CD4-positive, alpha-beta T cell treated with Interleukin-6 at 100 ng/mL for 8 hours (primary cell): ENCODE measurements around the gene TRMT1L.
A peak's percentile ranks its signal among the peaks of the same experiment; 100 is the strongest.
"Not testable (repeated sequence)": the region's sequence is repeated elsewhere in the genome, so short reads cannot be mapped to it uniquely, and the experiment has no call there.

Experiments used
- DNase-seq: peaks from one replicate; pipeline ENCODE4 v3.0.0-alpha.2; 2020; ENCODE audit warnings: mixed read lengths, low spot score

Gene TRMT1L, protein sequence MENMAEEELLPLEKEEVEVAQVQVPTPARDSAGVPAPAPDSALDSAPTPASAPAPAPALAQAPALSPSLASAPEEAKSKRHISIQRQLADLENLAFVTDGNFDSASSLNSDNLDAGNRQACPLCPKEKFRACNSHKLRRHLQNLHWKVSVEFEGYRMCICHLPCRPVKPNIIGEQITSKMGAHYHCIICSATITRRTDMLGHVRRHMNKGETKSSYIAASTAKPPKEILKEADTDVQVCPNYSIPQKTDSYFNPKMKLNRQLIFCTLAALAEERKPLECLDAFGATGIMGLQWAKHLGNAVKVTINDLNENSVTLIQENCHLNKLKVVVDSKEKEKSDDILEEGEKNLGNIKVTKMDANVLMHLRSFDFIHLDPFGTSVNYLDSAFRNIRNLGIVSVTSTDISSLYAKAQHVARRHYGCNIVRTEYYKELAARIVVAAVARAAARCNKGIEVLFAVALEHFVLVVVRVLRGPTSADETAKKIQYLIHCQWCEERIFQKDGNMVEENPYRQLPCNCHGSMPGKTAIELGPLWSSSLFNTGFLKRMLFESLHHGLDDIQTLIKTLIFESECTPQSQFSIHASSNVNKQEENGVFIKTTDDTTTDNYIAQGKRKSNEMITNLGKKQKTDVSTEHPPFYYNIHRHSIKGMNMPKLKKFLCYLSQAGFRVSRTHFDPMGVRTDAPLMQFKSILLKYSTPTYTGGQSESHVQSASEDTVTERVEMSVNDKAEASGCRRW

GRCh38 chr1:185156854-185157598 is at the start of gene TRMT1L, which contains the start of gene SWT1:
TSS of gene TRMT1L (minus strand) at chr1:185156953. CDS start at chr1:185156712, 241 bp downstream.
TSS of gene SWT1 (plus strand) at chr1:185157167. CDS start at chr1:185160842, 3,675 bp downstream.
- peak; percentile 98 for DNase-seq

- DNase-seq: no peak
Measured at GRCh38 chr1:185200889-185201288, 44.1 kb upstream of the TRMT1L start.

DNA sequence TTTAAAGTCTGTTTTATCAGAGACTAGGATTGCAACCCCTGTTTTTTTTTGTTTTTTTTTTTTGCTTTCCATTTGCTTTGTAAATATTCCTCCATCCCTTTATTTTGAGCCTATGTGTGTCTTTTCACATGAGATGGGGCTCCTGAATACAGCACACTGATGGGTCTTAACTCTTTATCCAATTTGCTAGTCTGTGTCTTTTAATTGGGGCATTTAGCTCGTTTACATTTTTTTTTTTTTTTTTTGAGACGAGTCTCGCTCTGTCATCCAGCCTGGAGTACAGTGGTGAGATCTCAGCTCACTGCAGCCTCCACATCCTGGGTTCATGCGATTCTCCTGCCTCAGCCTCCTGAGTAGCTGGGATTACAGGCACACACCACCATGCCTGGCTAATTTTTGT is 42.0 kb upstream of the TRMT1L start:
- DNase-seq: not testable (repeated sequence)

- DNase-seq: no peak
Measured at GRCh38 chr1:185193756-185194155, 37.0 kb upstream of the TRMT1L start.

GRCh38 chr1:185170291-185170848 is 13.6 kb upstream of the TRMT1L start:
- peak; percentile 49 for DNase-seq

DNA sequence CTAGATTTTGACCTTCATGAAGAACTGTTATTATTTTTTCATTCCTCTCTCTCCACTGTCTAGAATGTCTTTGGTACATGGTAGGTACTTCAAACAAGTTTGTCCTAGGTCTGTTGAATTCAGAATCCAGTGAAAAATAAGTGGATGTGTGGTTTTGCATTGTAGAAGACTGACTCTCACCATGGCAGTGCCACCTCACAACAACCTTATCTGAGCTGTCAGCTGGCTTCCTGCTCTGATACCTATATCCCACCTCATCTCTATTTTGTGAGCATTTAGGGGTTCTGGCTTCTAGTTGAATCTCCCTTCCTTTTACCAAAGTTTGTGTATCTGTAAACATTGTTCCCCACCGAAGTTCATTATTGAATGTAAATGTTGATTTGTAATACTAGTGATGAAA is 9.4 kb upstream of the TRMT1L start:
- no peak for DNase-seq

- DNase-seq: no peak
Measured at GRCh38 chr1:185162491-185162890, 5.7 kb upstream of the TRMT1L start.

DNA sequence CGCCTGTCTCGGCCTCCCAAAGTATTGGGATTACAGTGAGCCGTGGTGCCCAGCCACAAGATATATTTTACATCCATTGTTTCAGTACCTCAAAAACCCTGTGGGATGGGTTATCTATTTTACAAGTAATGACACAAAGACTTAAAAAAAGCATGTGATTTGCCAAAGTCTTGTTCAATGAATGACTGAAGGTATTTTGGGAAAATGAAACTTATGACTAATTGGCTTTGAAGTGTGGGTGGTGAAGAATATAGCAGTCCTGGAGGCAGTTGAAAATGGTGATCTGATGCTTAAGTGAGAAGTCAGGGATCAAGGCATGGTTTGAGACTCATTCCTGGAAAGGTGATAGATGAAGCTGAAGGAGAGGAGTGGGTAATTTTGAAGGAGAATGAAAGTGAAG is 3.2 kb upstream of the TRMT1L start:
- no peak for DNase-seq

DNA sequence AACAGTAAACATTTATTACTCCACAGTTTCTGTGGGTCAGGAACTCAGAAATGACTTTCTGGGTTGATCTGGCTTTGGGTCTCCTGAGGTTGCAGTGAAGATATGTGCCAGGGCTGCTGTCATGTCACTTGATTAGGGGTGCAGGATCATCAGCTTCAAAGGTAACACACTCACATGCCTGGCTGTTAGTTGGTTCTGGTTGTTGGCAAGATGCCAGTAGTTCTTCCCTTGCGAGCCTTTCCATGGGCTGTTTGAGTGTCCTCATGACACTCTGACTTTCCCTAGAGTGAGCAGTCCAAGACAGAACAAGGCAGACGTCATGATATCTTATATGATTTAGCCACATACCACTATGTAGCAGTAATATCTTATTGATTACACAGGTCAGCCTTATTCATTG is 2.0 kb upstream of the TRMT1L start:
- no peak for DNase-seq

GRCh38 chr1:185157599-185158412 is 1.1 kb upstream of the TRMT1L start:
- no peak for DNase-seq

GRCh38 chr1:185156288-185156853 is 382 bp downstream of the TRMT1L start:
- no peak for DNase-seq

- no peak for DNase-seq
Measured at GRCh38 chr1:185155600-185156287, 1.0 kb downstream of the TRMT1L start.

DNA sequence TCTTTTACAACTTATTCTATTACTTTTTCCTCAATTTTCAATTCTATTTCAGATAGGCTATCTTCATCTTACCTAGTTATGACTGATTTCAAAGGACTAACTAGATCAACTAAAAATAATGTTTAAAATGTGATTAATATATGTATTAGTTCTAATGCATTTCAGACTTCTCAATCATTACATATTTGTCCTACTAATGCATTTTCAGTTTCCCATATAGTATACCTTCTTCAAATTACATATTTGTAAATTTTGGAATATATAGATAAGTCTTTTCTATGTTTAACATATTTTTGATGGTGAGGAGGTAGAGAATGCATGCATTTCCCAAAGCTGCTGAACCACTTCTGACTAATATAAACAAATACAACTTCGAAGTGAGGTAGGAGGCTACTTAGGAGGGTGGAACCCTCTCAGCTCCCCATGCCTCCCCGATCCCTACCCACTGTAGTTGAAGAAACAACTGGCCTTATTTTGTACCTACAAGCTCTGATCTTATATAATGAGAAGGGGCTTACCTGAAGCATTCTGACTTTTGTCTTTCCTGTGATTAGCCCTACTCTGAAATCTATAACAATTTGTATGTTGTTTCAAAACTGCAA is 1.7 kb downstream of the TRMT1L start:
- DNase-seq: no peak

DNA sequence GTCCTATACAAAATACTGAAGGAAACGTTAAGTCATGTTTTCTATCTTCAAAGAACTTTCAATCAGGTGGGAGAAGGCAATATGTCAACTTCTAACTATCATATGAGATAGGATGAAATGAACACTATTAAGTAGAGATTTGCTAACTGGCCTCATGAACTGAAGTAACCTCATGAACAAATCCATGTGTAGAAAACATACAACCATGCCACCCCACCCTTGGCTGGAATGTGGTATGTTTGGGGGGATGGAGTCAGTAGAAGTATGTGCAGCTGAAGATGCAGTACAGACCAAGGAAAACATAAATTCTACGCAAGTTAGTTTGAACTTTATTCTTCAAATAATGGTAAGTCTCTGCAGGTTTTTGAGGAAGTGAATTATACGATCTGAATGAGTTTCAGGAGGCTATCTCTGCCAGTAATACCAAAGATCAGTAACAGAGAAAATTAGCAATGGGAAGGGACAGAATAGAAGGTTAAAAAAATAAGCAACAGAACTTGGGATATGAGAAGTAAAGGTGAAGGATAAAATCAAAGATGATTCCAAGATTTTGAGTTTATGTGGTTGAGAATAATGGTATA is 4.5 kb downstream of the TRMT1L start:
- DNase-seq: no peak

DNA sequence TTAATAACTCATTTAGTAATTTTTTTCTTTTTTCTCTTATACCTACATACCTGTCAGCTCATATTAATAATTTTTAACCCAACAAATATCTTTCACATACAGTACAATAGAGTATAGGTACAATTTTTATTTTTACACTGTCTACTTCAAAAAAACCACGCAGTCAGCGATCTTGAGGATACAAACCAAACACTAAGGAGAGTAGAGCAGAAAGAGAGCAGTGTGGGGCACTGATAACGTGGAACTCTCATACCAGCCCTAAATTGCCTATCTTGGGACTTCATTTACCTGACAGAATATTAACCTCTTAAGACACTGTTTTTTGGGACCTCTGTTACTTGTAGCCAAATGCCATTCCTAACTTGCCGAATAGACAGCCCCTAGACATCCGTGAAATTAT is 5.5 kb downstream of the TRMT1L start:
- no peak for DNase-seq

- no peak for DNase-seq
Measured at GRCh38 chr1:185144233-185144632, 12.5 kb downstream of the TRMT1L start.

DNA sequence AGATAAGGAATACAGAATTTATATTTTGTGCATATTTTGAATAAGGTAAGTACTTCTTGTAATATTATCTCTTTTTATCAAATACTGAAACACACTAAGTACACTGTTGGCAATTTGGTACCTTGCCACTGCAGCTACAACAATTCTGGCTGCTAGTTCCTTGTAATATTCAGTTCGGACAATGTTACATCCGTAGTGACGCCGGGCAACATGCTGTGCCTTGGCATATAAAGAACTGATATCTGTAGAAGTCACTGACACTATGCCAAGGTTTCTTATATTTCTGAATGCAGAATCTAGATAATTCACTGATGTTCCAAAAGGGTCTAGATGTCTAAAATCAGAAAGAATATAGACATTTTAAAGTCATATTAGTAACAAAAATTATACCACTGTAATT is 17.5 kb downstream of the TRMT1L start:
- no peak for DNase-seq

- no peak for DNase-seq
Measured at GRCh38 chr1:185137896-185138545, 18.7 kb downstream of the TRMT1L start.

DNA sequence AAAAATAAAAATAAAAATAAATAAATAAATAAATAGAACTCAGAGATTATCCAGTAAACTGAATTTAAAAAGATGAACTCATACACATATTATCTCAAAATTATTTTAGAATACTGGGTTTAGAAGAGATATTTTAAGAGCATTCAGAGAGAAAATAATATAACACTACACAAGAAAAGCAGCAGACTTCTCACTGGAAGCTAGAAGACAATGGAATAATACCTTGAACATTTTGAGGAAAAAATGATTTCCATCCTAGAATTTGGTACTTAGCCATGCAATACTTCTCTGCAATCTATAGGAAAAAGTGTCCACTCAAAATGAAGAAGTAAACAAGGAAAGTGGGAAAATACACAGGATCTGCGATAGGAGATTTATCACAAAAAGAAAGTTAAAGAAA is 24.2 kb downstream of the TRMT1L start:
- no peak for DNase-seq
